Left forelimb (tissue), 1 donor: Measurements from ENCODE around the gene NLRC5.
"Not testable (repeated sequence)": the region's sequence is repeated elsewhere in the genome, so short reads cannot be mapped to it uniquely, and the experiment has no call there.

Source experiments
- DNase-seq: peaks from one replicate; pipeline ENCODE4 v3.0.0-alpha.2; 2018; ENCODE audit warnings: low spot score

The NLRC5 gene

DNA sequence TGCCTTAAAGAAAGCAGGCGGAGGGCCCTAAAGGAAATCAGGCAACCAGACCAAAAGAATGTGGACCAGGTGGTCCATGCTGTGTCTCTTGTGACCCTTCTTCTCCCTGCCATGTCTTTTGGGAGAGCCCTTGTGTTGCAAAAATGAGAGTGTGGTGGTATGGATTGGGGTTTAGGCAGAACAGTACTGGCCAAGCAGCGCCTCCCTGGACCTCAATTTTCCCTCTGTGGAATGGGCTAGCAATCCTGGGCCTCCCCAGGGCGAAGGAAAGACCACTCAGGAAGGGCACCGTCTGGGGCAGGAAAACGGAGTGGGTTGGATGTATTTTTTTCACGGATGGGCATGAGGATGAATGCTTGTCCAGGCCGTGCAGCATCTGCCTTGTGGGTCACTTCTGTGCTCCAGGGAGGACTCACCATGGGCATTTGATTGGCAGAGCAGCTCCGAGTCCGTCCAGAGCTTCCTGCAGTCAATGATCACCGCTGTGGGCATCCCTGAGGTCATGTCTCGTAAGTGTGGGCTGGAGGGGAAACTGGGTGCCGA is 7.6 kb upstream of the NLRC5 start:
- DNase-seq, result no peak

DNA sequence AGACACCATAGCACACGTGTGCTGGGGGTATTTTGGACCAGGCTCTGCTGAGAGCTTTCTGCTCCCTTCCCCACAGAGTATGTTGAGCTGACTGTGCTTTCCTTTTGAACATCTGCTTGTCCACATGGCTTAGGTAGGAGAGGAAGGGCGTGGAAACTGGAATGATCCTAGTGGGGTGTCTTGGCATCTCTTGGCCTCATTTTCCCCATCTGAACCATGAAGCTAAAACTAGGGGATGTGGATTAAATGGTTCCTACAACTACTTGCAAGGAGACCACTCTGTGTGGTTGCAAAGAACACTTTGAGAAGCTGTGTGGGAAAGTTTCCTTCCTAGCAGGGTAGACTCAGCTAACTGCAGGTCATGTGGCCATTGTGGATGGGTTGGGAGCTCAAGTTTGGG is 6.7 kb upstream of the NLRC5 start:
- no peak for DNase-seq

DNA sequence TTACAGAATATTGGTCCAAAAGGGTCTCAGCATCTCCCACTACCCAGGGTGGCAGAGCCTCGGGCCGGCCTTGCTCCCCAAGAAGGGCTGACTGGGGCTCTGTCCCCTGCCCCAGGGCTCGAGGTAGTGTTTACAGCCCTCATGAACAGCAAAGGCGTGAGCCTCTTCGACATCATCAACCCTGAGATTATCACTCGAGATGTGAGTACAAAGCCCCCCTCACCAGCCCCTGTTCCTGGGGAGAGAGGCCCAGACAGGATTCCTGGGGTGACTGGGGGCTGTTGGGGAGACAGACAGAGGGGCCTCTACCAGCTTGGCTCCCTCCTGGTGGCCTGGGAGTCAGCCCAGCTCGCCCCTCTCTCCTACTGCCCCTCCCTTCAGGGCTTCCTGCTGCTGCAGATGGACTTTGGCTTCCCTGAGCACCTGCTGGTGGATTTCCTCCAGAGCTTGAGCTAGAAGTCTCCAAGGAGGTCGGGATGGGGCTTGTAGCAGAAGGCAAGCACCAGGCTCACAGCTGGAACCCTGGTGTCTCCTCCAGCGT is 6.1 kb upstream of the NLRC5 start:
- no peak for DNase-seq

DNA sequence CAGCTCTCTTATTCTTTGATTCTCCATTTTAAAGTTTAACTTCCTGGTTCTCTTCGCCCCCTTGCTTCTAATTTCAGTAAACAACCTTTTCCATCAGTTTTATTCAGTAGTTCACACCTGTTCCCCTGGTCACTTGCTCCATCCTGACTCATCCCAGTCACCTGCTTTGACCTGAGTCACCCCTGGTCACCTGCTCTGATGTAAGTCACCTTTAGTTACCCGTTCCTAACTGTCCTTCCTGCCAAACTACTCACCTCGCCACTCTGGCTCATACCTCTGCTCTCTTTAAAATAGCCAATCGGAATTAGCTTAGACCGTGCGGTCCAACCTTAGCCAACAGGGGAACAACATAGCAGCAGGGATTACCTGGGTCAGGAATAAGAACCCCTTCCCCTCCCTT is 4.7 kb upstream of the NLRC5 start:
- no peak for DNase-seq

DNA sequence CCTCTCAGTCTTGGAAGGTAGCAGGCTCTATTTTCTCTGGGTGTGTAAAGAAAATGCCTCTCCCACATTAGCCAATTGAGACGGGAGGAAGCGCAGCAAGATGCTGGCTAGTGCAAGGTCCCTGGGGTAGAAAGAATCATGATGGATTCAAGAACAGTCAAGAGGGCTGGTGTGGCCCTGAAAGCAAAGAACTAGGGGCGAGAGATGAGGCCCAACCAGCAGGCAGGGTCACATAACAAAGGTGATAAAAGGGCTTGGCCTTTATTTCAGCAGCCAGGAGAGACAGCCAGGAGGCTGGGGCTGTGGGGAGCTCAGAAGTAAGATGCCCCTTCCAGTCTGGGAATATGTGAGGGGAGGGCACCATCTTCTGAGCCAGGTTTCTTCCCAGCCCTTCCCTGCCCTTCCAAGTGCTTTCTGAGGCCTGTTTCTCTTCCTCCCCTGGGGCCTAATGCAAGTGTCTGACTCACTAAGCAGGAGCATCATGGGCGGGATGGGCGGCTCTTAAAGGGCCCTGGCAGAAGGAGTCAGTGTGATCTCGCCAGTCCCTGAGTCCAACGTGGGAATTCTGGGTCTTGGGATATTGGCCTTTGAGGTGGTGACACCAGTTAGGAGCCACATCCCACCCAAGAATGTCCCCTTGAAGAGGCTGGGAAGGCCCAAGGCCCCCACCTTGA is 3.9 kb upstream of the NLRC5 start:
- DNase-seq, result no peak

DNA sequence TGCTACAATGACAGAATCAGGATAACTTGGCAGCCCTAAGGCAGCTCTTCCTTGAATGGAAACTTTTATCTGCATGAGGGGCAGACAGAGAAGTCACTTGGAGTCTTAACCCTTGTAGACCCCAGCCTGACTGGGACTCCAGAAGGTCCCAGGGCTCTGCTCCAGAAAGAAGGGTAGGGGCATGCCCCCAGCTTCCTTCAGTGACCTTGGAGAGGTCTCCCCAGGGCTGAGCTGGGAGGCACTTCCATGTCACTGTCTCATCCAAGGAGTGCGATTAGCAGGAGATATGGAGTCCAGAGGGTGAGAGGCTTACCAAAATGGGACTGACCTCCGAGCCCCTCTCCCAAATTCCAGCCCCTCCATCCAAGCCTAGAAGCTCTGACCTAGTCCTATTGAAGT is 3.4 kb upstream of the NLRC5 start:
- DNase-seq, result no peak

DNA sequence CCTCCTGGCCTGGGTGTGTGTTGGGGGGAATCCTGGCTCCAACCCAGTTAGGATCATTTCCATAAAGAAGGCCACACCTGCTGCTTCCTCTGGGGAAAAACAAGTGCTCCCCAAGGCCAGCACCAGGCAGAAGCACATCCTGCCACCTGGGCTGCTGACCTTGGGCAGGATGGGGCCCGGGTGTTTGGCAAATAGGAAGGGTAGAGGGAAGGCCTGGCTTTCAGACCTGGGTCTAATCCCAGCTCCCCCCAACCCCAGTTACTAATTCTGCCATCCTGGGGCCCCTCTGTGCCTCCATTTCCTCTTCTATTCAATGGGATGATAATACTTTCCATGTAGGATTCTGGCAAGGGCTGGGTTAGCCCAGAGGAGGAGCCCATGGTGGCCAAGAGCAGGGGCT is 3.0 kb upstream of the NLRC5 start:
- DNase-seq, result no peak

DNA sequence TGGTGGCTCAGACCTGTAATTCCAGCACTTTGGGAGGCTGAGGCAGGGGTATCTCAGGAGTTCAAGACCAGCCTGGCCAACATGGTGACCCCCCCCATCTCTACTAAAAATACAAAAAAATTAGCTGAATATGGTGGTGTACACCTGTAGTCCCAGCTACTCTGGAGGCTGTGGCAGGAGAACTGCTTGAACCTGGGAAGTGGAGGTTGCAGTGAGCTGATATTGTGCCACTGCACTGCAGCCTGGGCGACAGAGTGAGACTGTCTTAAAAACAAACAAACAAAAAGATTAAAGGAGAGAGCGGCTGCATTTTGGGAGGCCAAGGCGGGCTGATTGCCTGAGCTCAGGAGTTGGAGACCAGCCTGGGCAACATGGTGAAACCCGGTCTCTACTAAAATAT is 2.4 kb upstream of the NLRC5 start:
- not testable (repeated sequence) for DNase-seq

DNA sequence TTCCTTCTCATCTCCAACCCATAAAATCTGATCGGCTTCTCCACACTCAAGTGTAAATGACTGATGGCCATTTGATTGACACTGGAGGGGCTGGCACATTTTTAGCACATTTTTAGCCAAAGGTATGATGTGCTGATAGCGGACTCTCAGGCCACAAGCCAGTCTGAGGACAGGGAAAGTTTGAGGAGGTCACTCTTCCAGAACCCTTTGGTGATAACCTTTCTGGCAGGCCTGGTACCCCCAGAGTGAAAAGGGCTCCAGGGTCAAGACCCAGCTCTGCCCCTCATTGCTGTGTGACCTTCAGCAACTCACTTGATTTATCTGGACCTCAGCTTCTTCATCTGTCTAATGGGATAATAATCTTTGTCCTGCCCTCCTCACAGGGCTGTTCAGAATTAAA is 1.7 kb upstream of the NLRC5 start:
- DNase-seq, result no peak

DNA sequence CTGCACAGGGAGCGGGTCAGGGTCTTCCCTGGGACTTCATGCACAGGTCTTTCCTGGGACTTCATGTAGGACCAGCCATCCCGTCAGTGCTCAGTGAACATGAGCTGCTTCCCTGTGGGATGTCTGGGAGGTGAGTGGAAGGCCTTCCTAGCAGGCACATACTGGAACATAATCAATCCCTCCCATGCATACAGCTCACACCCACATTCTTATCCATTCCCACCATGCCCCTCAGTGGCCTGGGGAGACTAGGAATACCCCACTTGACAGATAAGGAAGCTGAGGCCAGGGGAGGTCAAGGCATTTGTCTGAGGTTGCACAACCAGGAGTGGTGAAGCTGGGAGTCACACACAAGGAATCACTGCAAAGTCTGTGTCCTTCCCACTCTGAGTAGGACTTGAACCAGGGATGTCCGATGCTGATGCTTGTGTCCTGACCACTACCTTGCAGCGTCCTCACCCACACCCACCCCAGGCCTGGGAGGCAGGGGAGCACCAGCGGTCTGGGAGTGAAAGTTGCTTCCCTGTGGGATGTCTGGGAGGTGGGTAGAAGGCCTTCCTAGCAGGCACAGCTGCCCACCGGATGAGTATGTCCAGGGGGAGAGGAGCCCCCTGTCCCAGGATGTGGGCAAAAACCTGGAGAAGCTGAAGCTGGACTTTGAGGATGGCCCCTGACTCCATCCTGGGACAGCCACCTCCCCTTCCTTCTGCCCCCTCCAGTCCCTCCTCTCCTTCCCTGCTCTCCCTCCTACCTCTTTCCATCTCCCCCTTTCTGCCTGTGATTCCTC is 1.0 kb upstream of the NLRC5 start:
- DNase-seq, result peak; percentile 63

DNA sequence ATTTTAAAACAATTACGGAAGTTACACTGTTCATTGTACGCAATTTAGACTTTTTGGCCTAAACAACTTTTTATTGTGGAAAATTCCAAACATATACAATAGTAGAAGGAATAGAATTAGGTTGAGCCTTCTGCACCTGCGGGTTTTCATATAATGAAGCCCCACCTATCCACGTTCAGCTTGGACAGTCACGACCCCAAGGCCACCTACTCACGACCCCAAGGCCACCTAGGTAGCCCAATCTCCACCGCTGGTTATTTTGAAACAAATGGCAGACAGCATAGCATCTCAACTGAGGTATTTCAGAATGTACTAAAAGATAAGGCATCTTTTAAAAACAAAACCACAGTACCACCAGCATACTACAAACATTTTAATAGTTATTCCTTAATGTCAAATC is 631 bp downstream of the NLRC5 start:
- no peak for DNase-seq

DNA sequence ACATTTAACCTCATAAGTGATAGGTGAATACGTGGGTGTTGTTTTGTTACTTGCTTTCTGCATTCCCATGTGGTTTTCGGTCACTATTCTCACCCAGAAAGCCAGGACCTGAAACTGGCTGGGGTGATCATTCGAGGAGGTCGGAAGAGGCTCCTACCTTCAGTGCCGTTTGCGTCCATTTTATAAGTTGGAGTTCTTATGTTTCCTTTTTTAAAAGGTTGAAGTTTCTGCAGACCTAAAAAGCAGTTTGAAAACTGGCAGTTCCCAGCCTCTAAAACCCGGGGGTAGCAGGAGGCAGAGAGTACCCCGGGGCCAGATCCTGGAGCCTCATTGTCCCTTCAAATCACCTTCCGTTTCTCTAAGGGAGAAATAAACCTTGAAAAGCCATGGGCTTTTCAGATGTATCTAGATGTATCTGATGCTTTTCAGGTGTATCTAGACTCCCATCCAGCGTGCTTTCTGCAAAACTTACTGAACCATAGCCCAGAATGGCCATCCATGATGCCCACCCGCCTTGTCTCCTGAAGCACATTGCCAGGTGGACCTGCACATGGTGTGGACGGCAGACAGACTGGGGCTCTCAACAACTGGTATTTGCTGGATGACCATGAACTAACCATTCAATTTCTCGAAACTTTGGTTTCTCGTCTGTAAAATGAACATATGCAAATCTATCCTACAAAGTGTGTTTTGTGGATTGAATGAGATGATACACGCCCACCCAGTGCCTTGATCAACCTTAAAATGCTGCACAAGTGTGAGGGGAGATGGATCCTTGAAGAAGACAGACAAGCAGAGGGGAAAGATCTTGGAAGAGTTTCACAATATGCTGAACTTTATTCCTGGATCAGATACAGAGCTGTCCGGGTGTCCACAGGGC is 1.3 kb downstream of the NLRC5 start:
- DNase-seq, result no peak

DNA sequence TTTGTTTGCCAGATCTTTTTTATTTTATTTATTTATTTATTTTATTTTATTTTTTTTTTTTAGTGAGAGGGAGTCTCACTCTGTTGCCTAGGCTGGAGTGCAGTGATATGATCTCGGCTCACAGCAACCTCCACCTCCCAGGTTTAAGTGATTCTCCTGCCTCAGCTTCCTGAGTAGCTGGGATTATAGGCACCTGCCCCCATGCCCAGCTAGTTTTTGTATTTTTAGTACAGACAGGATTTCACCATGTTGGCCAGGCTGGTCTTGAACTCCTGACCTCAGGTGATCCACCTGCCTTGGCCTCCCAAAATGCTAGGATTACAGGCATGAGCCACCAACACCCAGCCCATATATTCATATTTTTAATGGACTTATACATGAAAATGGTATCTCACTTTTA is 3.1 kb downstream of the NLRC5 start:
- DNase-seq, result not testable (repeated sequence)

DNA sequence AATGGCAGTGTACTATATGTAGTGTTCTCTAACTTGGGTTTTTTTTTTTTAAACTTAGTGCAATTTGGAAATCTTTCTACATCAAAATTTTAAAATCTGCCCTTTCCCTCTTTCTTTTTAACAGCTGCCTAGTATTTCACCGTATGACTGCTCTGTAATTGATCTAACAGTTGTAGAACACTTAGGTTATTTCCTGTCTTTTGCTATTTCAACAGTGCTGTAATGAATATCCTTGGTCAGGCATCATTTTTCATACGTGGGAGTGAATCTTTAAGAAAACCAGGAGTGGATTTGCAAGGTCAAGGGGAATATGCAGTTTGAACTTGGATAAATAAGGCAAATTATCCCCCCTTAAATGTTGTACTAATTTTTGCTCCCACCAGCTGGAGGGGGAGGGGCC is 3.8 kb downstream of the NLRC5 start:
- no peak for DNase-seq

DNA sequence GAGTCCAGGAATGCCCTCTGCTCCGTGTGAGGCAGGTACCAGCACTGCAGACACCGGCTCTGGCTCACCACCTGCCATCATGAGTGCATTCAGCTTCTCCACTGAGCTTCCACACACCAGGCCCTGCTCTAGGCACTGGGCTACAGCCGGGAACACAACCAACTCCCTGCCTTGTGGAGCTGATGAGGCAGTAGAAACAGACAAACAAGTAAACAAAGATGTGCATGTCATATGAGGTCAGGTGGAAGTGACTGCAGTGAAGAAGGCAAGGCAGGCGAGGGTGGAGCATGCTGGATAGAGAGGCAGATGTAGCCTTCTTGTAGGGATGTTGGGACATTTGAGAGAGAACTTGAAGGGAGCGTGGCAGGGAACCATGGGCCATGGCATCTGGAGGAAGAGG is 5.0 kb downstream of the NLRC5 start:
- no peak for DNase-seq

DNA sequence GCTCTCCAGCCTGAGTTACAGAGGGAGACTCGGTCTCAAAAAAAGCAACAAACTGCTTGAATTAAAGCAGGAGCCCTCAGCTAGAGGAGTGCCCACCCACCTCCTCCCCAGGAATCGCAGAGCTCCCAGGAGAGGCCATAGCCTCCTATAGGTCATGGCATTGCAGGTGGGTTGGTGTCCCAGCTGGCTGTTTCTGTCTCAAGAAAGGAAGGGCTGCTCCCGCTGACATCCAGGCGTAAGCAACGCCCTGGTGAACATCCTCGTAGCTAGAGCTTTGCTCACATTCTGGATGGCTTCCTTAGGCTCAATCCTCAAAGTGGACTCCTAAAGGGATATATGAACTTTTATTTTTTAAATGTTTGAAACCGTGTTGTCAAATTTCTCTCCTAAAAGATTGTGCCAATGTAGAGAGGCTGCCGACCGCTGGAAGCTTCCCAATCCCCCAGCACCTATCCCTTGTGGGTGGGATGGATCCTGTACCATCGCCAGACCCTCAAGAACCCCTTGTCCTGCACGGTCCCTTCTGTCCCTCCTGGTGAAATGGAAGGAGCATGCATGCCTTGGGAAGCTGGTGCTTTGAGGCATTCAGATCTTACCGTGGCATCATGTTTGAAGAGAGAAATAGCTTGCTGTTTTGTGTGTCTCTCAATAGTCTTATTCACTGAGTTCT is 5.9 kb downstream of the NLRC5 start:
- DNase-seq, result no peak

DNA sequence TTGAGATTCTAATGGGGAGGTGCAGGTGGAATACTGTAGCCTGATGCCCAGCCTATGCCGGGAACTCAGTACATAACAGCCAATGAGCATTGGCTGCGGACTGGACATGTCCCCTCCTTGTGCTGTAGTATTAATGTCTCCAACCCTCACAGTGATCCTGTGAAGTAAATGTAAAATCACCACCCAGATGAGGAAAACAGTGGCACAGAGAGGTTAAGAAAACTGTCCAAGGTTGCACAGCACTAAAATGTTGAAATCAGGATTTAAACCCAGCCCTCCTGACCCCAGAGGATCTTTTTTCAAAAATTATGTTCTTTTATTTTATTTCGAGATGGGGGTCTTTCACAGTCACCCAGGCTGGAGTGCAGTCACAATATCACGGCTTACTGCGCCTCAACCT is 7.9 kb downstream of the NLRC5 start:
- no peak for DNase-seq

DNA sequence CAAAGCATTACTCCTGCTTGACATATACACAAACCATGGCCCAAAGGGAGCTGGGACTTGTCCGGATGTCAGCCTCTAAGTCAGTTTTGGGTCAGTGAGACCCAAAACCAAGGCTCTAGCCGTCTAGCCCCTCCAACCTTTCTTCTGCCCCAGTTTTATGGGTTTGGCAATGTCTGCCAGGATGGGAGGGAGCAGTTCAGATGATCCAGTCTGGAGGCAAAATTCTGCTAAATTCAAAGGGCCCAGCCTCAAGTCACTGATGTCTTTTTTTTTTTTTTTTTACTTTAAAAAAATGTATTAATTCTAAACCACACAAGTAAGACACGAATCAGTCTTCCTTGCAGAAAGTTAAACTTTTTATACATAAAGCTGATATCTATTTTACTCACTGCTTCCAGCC is 8.6 kb downstream of the NLRC5 start:
- DNase-seq, result no peak

DNA sequence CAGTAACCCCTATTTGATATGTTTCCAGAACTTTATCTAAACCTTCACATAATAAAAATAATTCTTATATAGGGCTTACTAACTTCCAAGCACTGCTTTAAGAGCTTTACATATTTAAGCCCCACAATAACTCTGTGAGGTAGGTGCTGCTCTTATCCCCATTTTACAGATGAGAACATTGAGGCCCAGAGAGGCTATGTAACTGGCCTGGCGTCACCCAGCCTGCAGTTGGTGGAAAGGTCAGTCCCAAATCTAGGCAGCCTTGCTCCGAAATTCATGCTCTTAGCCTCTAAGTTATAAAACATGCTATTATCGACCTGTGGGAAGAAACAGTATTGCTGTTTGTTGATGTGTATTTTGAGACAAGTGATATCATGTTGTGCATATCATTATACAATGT is 9.0 kb downstream of the NLRC5 start:
- DNase-seq, result no peak

DNA sequence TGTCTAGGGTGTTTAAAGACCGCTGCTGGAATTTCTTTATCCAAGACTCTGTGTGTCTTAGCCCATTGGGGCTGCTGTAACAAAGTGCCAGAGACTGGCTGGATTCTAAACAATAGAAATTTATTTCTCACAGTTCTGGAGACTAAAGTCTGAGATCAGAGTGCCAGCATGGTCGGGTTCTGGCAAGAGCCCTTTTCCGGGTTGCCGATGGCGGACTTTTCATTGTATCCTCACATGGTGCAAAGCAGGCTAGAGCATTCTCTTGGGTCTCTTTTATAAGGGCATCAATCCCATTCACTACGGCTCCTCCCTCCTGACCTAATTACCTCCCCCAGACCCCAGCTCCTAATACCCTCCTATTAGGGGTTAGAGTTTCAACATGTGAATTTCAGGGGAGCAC is 9.5 kb downstream of the NLRC5 start:
- DNase-seq, result peak; percentile 28

DNA sequence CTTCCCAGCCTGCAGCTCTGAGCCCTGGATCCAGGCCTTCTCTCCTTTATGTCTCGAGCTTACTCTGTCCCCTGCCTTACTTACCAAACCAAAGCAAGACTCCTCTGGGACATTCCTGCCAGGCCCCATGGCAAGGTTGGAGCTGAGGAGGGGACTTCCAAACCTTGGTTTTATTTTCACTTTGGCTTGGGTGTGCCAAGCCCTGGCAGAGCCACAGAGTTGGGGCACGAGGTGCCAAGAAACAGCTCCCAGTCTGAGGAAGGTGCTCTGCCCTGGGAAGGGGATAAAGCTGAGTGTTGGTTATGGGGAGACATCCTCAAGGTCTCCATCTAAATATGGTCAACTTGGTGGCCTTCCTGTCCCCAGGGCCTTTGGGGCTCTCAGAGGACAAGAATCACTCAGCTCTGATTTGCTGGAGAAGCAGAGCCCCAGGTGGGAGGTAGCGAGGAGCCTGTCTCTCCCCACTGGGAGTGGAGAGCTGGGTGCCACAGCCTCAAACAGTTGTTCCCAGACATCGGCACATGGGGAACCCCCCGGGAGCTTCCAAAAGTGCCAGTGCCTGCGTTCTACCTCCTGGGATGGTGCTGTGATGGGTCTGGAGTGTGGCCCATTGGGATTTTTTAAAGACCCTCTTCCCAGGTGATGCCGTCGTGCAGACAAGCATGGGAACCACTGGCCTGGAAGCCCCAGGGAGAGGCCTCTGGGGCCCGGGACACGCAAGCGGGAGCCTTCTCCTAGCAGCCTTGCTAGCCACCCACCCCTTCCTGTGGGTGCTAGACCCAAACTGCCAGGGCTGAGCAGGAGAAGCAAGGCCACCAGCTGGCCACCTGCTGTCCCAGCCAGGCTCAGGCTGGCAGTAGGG is 10.3 kb downstream of the NLRC5 start:
- DNase-seq, result no peak
